Psoas muscle (tissue), 8 donors: ENCODE data around the gene OR10A4. TPM values are rescaled to one million over a fixed set of nuclear protein-coding genes. Genes with fewer than 3 reads are reported as not detected.
"Not testable (repeated sequence)": the region's sequence is repeated elsewhere in the genome, so short reads cannot be mapped to it uniquely, and the experiment has no call there.

ENCODE experiments used
- ATAC-seq, 4 donors: fragments of 200-7000 bp; cut with Tn5 transposase; one replicate each; pipeline ENCODE4 v1.9.1; 2020; ENCODE audit warnings: moderate library complexity in 3 of 4, mild to moderate bottlenecking in 2 of 4
- DNase-seq, 2 donors: peaks; one replicate each; pipeline ENCODE4 v3.0.0-alpha.2; 2020
- H3K27ac ChIP-seq: fragments of 200-600 bp; one replicate; pipeline ENCODE4 v1.8.0; 2022
- H3K27me3 ChIP-seq, 3 donors: fragments of 200-600 bp in 1 of 3; one replicate each; pipeline versions ENCODE4 v1.6.1 to v1.8.0; 2013 to 2022; ENCODE audit warnings: low read length in 2 of 3, mild to moderate bottlenecking in 2 of 3, moderate library complexity in 1 of 3; ENCODE audit not compliant: insufficient read depth in 3 of 3
- H3K36me3 ChIP-seq, 2 donors: fragments of 200-600 bp in 1 of 2; one replicate each; pipeline versions ENCODE4 v1.6.1 to v1.8.0; 2013 to 2022; ENCODE audit warnings: low read depth in 1 of 2, mild to moderate bottlenecking in 1 of 2, moderate library complexity in 1 of 2; ENCODE audit not compliant: insufficient read depth in 1 of 2
- H3K4me1 ChIP-seq: fragments of 200-600 bp; one replicate; pipeline ENCODE4 v1.8.0; 2022
- H3K4me3 ChIP-seq: fragments of 200-600 bp; one replicate; pipeline ENCODE4 v1.8.0; 2022; ENCODE audit warnings: mild to moderate bottlenecking
- H3K9me3 ChIP-seq: fragments of 200-600 bp; one replicate; pipeline ENCODE4 v1.8.0; 2022
- WGBS, 3 donors: extraction: QIAGEN DNeasy Blood & Tissue Kit; methylation state at CpG; one replicate each; pipeline versions ENCODE4 v1.1.6 to v1.1.7; 2013; 5-methylcytosine and 5-hydroxymethylcytosine counted together
- intact Hi-C, 2 donors: fragments of 100-400 bp; cut with DNase I; formaldehyde crosslinking; loops; one replicate each; pipeline versions ENCODE4 v1.11.0 to v1.14.2; 2022
- polyA plus RNA-seq, 3 donors: library from polyadenylated mRNA; stranded (reverse); fragments of 200-250 nt; gene quantifications; one replicate each; pipeline ENCODE4 v1.2.3, GENCODE V29; 2013
- total RNA-seq, 4 donors: library from RNA; stranded (reverse); fragmentation: NEBNext Ultra II Directional in 2 of 4; extraction: Animal tissue kit (Norgen Biotek cat#: 25700) in 2 of 4; gene quantifications; one replicate each; pipeline versions ENCODE4 v1.2.1 to v1.2.4, GENCODE V29; 2021 to 2023
- TF ChIP-seq, protein P1 (sequence below): fragments of 200-600 bp; IDR thresholded peaks from one replicate; pipeline ENCODE4 v1.8.0; 2022; ENCODE audit warnings: antibody characterized with exemption
- donor health status: healthy with polysubstance abuse.
- donor health status: DM: no; HTN: no; CAD: no; lungs with moderate emphysema.
- donor health status: Bipolar disorder and iron deficiency.
- donor health status: healthy.
- donor health status: DM: yes; HTN: yes; CAD: no.
- donor health status: DM: no; HTN: no; CAD: no.
- donor health status: DM: no; HTN: no; CAD: no.
- donor health status: DM: yes; HTN: yes; CAD: no.

OR10A4 gene
- total and polyA plus RNA-seq, 7 donors, result not detected

DNA sequence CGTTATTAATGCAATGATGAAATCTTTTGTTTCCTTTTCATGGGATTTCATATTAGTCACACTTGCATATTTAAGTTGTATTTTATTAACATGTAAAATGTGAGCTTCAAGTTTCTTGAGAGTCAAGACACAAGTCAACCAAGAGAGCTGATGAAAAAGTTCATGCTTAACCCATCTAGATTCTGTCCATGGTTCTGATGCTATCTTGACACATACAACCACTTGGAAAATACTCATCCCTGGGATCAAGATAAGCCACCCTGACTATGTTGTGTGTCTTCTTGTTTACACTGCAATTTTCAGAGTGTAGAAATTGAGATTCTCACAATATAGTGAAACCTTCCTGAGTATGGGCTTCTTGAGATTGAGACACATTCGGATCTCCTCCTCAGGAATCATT, 664 bp upstream of the OR10A4 start:
- H3K27ac ChIP-seq, result no peak overlapping the region
- TF ChIP-seq, protein P1, sequence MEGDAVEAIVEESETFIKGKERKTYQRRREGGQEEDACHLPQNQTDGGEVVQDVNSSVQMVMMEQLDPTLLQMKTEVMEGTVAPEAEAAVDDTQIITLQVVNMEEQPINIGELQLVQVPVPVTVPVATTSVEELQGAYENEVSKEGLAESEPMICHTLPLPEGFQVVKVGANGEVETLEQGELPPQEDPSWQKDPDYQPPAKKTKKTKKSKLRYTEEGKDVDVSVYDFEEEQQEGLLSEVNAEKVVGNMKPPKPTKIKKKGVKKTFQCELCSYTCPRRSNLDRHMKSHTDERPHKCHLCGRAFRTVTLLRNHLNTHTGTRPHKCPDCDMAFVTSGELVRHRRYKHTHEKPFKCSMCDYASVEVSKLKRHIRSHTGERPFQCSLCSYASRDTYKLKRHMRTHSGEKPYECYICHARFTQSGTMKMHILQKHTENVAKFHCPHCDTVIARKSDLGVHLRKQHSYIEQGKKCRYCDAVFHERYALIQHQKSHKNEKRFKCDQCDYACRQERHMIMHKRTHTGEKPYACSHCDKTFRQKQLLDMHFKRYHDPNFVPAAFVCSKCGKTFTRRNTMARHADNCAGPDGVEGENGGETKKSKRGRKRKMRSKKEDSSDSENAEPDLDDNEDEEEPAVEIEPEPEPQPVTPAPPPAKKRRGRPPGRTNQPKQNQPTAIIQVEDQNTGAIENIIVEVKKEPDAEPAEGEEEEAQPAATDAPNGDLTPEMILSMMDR, result no peak
- H3K4me3 ChIP-seq, result no peak overlapping the region
- intact Hi-C loops, result no loop called here
- no peak for DNase-seq
- H3K9me3 ChIP-seq, result no peaks in the 10 kb centered on the region
- H3K36me3 ChIP-seq, result no peaks in the 10 kb centered on the region
- H3K4me1 ChIP-seq, result no peaks in the 10 kb centered on the region
- no peaks in the 10 kb centered on the region for H3K27me3 ChIP-seq
- WGBS, 3 donors, result 80 to 91% (median 87%) methylated on average over 2 of the region's 2 CpGs
- no peak for ATAC-seq

DNA sequence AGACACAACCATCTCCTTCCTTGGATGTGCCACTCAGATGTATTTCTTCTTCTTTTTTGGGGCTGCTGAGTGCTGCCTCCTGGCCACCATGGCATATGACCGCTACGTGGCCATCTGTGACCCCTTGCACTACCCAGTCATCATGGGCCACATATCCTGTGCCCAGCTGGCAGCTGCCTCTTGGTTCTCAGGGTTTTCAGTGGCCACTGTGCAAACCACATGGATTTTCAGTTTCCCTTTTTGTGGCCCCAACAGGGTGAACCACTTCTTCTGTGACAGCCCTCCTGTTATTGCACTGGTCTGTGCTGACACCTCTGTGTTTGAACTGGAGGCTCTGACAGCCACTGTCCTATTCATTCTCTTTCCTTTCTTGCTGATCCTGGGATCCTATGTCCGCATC, 489 bp downstream of the OR10A4 start:
- Histone ChIP-seq H3K4me3 (no peak overlapping the region), H3K27ac (no peak overlapping the region), H3K36me3 (no peaks in the 10 kb centered on the region), H3K9me3 (no peaks in the 10 kb centered on the region), H3K27me3 (no peaks in the 10 kb centered on the region), H3K4me1 (no peaks in the 10 kb centered on the region)
- 66 to 90% (median 87%) methylated on average over 3 of the region's 3 CpGs for WGBS, 3 donors
- no peak for ATAC-seq
- TF ChIP-seq, protein P1, result no peak
- DNase-seq, result no peak
- intact Hi-C loops, result no loop called here

DNA sequence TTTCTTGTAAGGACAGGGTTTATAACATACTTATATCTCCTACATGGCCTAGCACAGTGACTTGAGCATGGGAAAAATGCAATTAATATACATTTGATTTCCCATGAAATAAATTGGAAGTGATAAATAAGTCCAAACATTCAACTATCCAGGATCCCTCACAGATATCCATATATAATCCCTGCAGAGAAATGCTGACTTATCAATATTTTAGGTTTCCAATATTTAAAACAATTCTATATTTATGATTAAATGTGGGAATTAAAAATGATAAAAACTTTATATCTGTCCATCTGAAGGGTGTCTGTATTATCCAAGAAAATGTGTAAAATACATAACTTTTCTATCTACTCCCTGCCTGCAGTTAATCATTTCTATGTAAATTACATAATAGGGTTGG, 6.3 kb downstream of the OR10A4 start:
- Histone ChIP-seq H3K4me3 (no peak overlapping the region), H3K4me1 (no peaks in the 10 kb centered on the region), H3K9me3 (no peaks in the 10 kb centered on the region), H3K36me3 (no peaks in the 10 kb centered on the region), H3K27ac (no peak overlapping the region), H3K27me3 (peaks cover 0 to 3% (median 0%) of the 10 kb centered on the region in 3 donors)
- intact Hi-C loops, result no loop called here
- TF ChIP-seq, protein P1, result no peak
- ATAC-seq (no peak), DNase-seq (no peak)

DNA sequence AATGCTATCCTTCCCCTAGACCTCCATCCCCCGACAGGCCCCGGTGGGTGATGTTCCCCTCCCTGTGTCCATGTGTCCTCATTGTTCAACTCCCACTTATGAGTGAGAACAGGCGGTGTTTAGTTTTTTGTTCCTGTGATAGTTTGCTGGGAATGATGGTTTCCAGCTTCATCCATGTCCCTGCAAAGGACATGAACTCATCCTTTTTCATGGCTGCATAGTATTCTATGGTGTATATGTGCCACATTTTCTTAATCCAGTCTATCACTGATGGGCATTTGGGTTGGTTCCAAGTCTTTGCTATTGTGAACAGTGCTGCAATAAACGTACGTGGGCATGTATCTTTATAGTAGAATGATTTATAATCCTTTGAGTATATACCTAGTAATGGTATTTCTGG, 11.3 kb downstream of the OR10A4 start:
- H3K27ac ChIP-seq, DNase-seq, ATAC-seq, H3K4me3 ChIP-seq, H3K4me1 ChIP-seq, intact Hi-C loops, H3K9me3 ChIP-seq, H3K27me3 ChIP-seq, H3K36me3 ChIP-seq: not testable (repeated sequence)
- 86 to 97% (median 96%) methylated on average over 5 of the region's 5 CpGs for WGBS, 3 donors

DNA sequence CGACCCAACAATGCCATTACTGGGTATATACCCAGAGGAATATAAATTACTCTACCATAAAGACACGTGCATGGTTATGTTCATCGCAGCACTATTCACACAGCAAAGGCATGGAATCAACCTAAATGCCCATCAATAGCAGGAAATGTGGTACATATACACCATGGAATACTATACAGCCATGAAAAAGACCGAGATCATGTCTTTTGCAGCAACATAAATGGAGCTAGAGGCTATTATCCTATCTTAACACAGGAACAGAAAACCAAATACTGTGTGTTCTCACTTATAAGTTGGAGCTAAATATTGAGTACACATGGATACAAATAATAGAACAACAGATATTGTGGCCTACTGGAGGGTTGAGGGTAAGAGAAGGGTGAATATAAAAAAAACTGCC, 12.4 kb downstream of the OR10A4 start:
- no peak for DNase-seq
- Histone ChIP-seq H3K4me3 (no peak overlapping the region), H3K9me3 (no peaks in the 10 kb centered on the region), H3K27ac (no peak overlapping the region), H3K4me1 (no peaks in the 10 kb centered on the region), H3K27me3 (peaks cover 0 to 2% (median 0%) of the 10 kb centered on the region in 3 donors), H3K36me3 (no peaks in the 10 kb centered on the region)
- TF ChIP-seq, protein P1, result no peak
- WGBS, 3 donors, result 82 to 89% (median 89%) methylated on average over 4 of the region's 4 CpGs
- intact Hi-C loops, result no loop called here
- no peak for ATAC-seq
